ENCODE results near the gene COL13A1.
A peak's percentile ranks its signal among the peaks of the same experiment; 100 is the strongest.

Gene COL13A1

GRCh38 chr10:69952069-69952800 is 150.5 kb downstream of the COL13A1 start:
- TF ChIP-seq CTCF (IDR thresholded peaks at IDR 0.05) = no peak
- peaks cover 0 to 14% (median 7%) of the 10 kb centered on the region in 3 donors for H3K36me3 ChIP-seq
- H3K9me3 ChIP-seq = no peaks in the 10 kb centered on the region
- no peak overlapping the region for H3K27ac ChIP-seq
- DNase-seq = no peak
- H3K4me3 ChIP-seq = no peak overlapping the region
- intact Hi-C loops (cut with DNase I; ENCODE audit: low total_unique reads) = no loop called here
- H3K4me1 ChIP-seq = no peaks in the 10 kb centered on the region
- H3K27me3 ChIP-seq = no peaks in the 10 kb centered on the region

GRCh38 chr10:69952821-69953221 is 151.1 kb downstream of the COL13A1 start:
- Histone ChIP-seq H3K9me3 (no peaks in the 10 kb centered on the region), H3K27ac (no peak overlapping the region), H3K4me3 (no peak overlapping the region), H3K4me1 (no peaks in the 10 kb centered on the region), H3K36me3 (peaks cover 0 to 14% (median 1%) of the 10 kb centered on the region in 3 donors), H3K27me3 (no peaks in the 10 kb centered on the region)
- no peak for TF ChIP-seq CTCF (IDR thresholded peaks at IDR 0.05)
- intact Hi-C loops (cut with DNase I; ENCODE audit: low total_unique reads) = no loop called here
- no peak for DNase-seq

DNA sequence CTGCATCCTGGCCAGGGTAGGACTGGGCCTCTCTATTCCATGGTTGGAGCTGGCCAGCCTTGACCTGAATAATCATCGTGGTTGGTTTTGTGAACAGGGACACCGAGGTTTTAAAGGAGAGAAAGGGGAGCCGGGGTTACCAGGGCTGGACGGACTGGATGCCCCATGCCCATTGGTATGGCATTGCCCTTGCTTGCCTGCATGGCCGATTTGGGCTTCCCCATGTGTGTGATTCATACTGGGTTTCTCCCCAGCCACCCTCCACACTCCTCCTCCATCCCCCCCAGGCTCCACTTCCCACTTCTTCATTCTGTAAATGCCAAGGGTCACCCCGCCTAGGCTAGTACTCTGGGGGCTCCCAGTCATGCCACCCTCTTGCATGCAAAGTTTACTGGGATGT is 152.1 kb downstream of the COL13A1 start:
- intact Hi-C loops (cut with DNase I; ENCODE audit: low total_unique reads) = no loop called here
- H3K9me3 ChIP-seq = no peaks in the 10 kb centered on the region
- no peaks in the 10 kb centered on the region for H3K4me1 ChIP-seq
- no peak overlapping the region for H3K4me3 ChIP-seq
- H3K36me3 ChIP-seq = peaks cover 0 to 11% (median 0%) of the 10 kb centered on the region in 3 donors
- H3K27ac ChIP-seq = no peak overlapping the region
- peak in 1 of 2 donors; percentile 56 for DNase-seq
- TF ChIP-seq CTCF (IDR thresholded peaks at IDR 0.05) = no peak
- no peaks in the 10 kb centered on the region for H3K27me3 ChIP-seq

DNA sequence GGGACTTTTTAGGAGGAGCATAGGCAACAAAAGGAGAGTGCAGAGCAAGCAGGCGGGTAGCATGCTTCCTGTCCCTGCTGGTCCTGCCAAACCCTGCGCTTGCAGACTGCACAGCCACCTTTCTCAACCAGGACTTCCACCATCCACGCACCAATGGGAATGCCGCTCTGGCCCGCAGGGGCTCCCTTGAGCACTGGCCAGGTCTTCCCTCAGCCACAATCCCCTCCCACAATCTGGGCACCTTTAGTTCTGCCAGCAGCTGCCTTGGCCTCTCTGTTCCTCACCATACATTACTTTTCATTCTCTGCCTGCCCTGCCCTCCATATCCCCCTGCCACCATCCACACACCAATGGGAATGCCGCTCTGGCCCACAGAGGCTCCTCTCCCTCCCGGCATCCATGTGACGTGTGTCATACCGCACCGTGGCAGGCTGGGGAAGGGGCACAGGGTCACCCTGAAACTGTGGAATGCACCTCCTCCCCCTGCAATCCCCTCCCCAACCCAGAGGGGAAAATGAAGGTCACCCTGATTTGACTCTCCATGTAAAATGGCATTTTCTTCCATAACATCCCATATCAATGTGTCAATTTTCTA is 153.6 kb downstream of the COL13A1 start:
- intact Hi-C loops (cut with DNase I; ENCODE audit: low total_unique reads) = no loop called here
- TF ChIP-seq CTCF (IDR thresholded peaks at IDR 0.05) = no peak
- no peaks in the 10 kb centered on the region for H3K9me3 ChIP-seq
- no peaks in the 10 kb centered on the region for H3K27me3 ChIP-seq
- H3K36me3 ChIP-seq = peaks cover 0 to 11% (median 0%) of the 10 kb centered on the region in 3 donors
- DNase-seq = no peak
- H3K27ac ChIP-seq = no peak overlapping the region
- H3K4me3 ChIP-seq = no peak overlapping the region
- H3K4me1 ChIP-seq = no peaks in the 10 kb centered on the region

GRCh38 chr10:69955897-69956740 is 154.4 kb downstream of the COL13A1 start:
- Histone ChIP-seq H3K27me3 (no peaks in the 10 kb centered on the region), H3K4me1 (no peaks in the 10 kb centered on the region), H3K9me3 (no peaks in the 10 kb centered on the region), H3K36me3 (peaks cover 0 to 11% (median 0%) of the 10 kb centered on the region in 3 donors), H3K4me3 (no peak overlapping the region), H3K27ac (no peak overlapping the region)
- DNase-seq = no peak
- TF ChIP-seq CTCF (IDR thresholded peaks at IDR 0.05) = no peak
- intact Hi-C loops (cut with DNase I; ENCODE audit: low total_unique reads) = no loop called here

Data from tibial artery (tissue), 4 donors.